PFSK-1 (cell line): ENCODE measurements around the gene HSD17B14.

ENCODE experiments used
- FOXP2 ChIP-seq: optimal IDR thresholded peaks from 2 replicates; pipeline ENCODE3; 2011; ENCODE audit warnings: borderline replicate concordance, control low read depth, inconsistent platforms; ENCODE audit not compliant: insufficient read depth; ENCODE audit errors: extremely low read length, extremely low read depth
- POLR2AphosphoS5 ChIP-seq: IDR thresholded peaks from 2 replicates; pipeline ENCODE4 v1.6.1; 2012; ENCODE audit warnings: low read depth, mild to moderate bottlenecking, control low read depth, low read length, moderate library complexity
- SIN3A ChIP-seq: IDR thresholded peaks from 2 replicates; pipeline ENCODE4 v1.6.1; 2012; ENCODE audit warnings: mild to moderate bottlenecking, low read length, moderate library complexity, borderline replicate concordance; ENCODE audit not compliant: insufficient read depth
- TAF1 ChIP-seq: IDR thresholded peaks from 2 replicates; pipeline ENCODE4 v1.6.1; 2012; ENCODE audit warnings: low read length, control low read depth, borderline replicate concordance; ENCODE audit not compliant: insufficient read depth
- TF ChIP-seq, protein P1 (sequence below), 2 experiments: IDR thresholded peaks; 2 replicates each; pipeline versions ENCODE4 v1.6.1 to v1.8.0; 2011 to 2012; ENCODE audit warnings: low read depth in 2 of 2, low read length in 2 of 2, control low read depth in 1 of 2, inconsistent platforms in 1 of 2, mild to moderate bottlenecking in 1 of 2, moderate library complexity in 1 of 2; ENCODE audit not compliant: insufficient read depth in 1 of 2

The HSD17B14 gene

DNA sequence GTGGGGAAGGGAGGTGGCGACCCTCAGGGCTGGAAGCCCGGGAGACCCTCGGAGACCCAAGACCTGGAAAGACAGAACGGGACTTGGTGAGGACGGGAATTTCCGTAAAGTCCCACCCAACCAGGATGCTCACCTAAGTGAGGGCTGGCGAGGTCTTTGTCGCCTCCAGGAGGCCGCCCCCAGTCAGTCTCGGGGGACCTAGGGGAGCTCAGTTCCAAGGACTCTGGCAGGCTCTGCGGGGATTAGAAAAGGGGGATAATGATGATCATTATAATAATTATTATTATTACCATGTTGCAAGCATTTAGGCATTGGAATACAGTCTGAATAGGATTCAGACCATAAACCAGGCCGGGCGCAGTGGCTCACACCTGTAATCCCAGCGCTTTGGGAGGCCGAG, 9.1 kb upstream of the HSD17B14 start:
- TF ChIP-seq, protein P1, sequence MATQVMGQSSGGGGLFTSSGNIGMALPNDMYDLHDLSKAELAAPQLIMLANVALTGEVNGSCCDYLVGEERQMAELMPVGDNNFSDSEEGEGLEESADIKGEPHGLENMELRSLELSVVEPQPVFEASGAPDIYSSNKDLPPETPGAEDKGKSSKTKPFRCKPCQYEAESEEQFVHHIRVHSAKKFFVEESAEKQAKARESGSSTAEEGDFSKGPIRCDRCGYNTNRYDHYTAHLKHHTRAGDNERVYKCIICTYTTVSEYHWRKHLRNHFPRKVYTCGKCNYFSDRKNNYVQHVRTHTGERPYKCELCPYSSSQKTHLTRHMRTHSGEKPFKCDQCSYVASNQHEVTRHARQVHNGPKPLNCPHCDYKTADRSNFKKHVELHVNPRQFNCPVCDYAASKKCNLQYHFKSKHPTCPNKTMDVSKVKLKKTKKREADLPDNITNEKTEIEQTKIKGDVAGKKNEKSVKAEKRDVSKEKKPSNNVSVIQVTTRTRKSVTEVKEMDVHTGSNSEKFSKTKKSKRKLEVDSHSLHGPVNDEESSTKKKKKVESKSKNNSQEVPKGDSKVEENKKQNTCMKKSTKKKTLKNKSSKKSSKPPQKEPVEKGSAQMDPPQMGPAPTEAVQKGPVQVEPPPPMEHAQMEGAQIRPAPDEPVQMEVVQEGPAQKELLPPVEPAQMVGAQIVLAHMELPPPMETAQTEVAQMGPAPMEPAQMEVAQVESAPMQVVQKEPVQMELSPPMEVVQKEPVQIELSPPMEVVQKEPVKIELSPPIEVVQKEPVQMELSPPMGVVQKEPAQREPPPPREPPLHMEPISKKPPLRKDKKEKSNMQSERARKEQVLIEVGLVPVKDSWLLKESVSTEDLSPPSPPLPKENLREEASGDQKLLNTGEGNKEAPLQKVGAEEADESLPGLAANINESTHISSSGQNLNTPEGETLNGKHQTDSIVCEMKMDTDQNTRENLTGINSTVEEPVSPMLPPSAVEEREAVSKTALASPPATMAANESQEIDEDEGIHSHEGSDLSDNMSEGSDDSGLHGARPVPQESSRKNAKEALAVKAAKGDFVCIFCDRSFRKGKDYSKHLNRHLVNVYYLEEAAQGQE (IDR thresholded peaks at IDR 0.05; ENCODE audit: insufficient read depth in 1 of 2, low read depth in 2 of 2, low read length in 2 of 2), result no peak
- TF ChIP-seq SIN3A, result no peak
- TF ChIP-seq POLR2AphosphoS5, result no peak
- TF ChIP-seq FOXP2, result no peak
- no peak for TF ChIP-seq TAF1

GRCh38 chr19:48844472-48844871, 8.2 kb upstream of the HSD17B14 start:
- TF ChIP-seq TAF1 (no peak), POLR2AphosphoS5 (no peak), FOXP2 (no peak), SIN3A (no peak)
- TF ChIP-seq, protein P1 (IDR thresholded peaks at IDR 0.05; ENCODE audit: insufficient read depth in 1 of 2, low read depth in 2 of 2, low read length in 2 of 2), result no peak

DNA sequence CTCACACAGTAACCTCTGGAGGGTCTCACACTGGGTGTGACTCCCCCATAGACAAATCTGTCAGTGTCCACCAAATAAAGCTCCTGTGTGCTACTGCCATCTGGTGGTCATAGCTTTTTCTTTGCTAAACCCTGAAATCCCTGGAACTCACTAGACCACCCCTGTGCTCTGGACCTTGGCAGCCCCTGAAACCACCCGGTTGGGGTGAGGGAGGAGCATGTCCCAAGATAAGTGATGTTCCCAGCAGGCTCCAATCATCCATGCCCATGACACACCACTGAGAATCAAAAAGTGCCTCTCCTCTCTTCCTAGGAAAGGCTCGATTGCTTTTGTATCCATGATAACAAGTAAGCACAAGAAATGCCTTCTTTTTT, 6.5 kb upstream of the HSD17B14 start:
- no peak for TF ChIP-seq SIN3A
- TF ChIP-seq POLR2AphosphoS5, result no peak
- no peak for TF ChIP-seq TAF1
- no peak for TF ChIP-seq FOXP2
- TF ChIP-seq, protein P1 (IDR thresholded peaks at IDR 0.05; ENCODE audit: insufficient read depth in 1 of 2, low read depth in 2 of 2, low read length in 2 of 2), result no peak

- no peak for TF ChIP-seq TAF1
These were observed 5.3 kb upstream of the HSD17B14 start for GRCh38 chr19:48841571-48841970.

DNA sequence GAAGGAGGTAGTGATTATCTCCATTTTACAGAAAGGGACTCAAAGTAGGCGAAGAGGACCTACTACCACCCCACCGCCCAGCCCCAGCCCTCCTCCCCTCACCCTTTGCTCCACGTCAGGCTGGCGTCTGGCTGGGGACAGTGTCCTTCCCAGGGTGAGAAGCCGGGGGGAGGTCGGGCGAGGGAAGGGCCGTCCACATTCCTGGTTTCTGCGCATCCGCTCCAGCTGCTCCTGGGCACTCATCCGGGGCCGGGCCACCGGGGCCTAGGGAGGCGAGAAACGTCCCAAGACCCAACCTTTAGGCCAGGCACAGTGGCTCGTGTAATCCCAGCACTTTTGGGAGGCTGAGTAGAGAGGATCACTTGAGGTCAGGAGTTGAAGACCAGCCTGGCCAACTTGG, 4.8 kb upstream of the HSD17B14 start:
- TF ChIP-seq TAF1, result no peak
- TF ChIP-seq, protein P1 (IDR thresholded peaks at IDR 0.05; ENCODE audit: insufficient read depth in 1 of 2, low read depth in 2 of 2, low read length in 2 of 2), result no peak
- TF ChIP-seq SIN3A, result no peak
- no peak for TF ChIP-seq POLR2AphosphoS5
- no peak for TF ChIP-seq FOXP2
